Amniotic stem cell (primary cell): ENCODE results near the gene SLC12A9.

Source experiments
- DNase-seq: peaks from one replicate; lab custom pipeline; 2025; lab: John Stamatoyannopoulos, UW

SLC12A9 gene

GRCh38 chr7:100884736-100885439 lies 32.4 kb downstream of the SLC12A9 start:
- no peak for DNase-seq

GRCh38 chr7:100885440-100886141 lies 33.1 kb downstream of the SLC12A9 start:
- no peak for DNase-seq

- DNase-seq = no peak
These were observed 33.8 kb downstream of the SLC12A9 start for GRCh38 chr7:100886142-100886935.

- no peak for DNase-seq
These were observed 34.5 kb downstream of the SLC12A9 start for GRCh38 chr7:100886936-100887515.

- DNase-seq = no peak
These were observed 35.2 kb downstream of the SLC12A9 start for GRCh38 chr7:100887516-100888290.

GRCh38 chr7:100888291-100888987 lies 35.9 kb downstream of the SLC12A9 start:
- DNase-seq = no peak

- DNase-seq = no peak
These were observed 36.7 kb downstream of the SLC12A9 start, which contains the start of gene UFSP1 for GRCh38 chr7:100888988-100889750. TSS of gene UFSP1 (minus strand) at chr7:100889715. CDS start at chr7:100889271, 444 bp downstream.

GRCh38 chr7:100890653-100891567 lies 38.4 kb downstream of the SLC12A9 start:
- DNase-seq = no peak

- no peak for DNase-seq
These were observed 39.2 kb downstream of the SLC12A9 start for GRCh38 chr7:100891568-100892247.

- no peak for DNase-seq
These were observed 40.1 kb downstream of the SLC12A9 start for GRCh38 chr7:100892364-100893317.

GRCh38 chr7:100893318-100893895 lies 40.9 kb downstream of the SLC12A9 start:
- DNase-seq = no peak

- DNase-seq = no peak
These were observed 41.6 kb downstream of the SLC12A9 start for GRCh38 chr7:100893910-100894721.

- no peak for DNase-seq
These were observed 42.6 kb downstream of the SLC12A9 start for GRCh38 chr7:100894860-100895700.

GRCh38 chr7:100895701-100895955 lies 43.1 kb downstream of the SLC12A9 start, which contains the start of gene ACHE:
TSS of gene ACHE (minus strand) at chr7:100895888. CDS start at chr7:100894232, 1,656 bp downstream.
- DNase-seq = no peak
